HepG2 (cell line): Measurements from ENCODE around the gene STX10. TPM values are rescaled to one million over a fixed set of nuclear protein-coding genes. Genes with fewer than 3 reads are reported as not detected.
A peak's percentile ranks its signal among the peaks of the same experiment; 100 is the strongest.

Experiments used
- ATF1 ChIP-seq: IDR thresholded peaks from 2 replicates; pipeline ENCODE4 v1.6.1; 2016; ENCODE audit warnings: mild to moderate bottlenecking, control low read depth
- HNRNPH1 ChIP-seq: fragments of 200-400 bp; formaldehyde crosslinking; optimal IDR thresholded peaks from 2 replicates; pipeline ENCODE3; 2017; ENCODE audit warnings: mild to moderate bottlenecking, low read depth, low read length
- KLF9 ChIP-seq: IDR thresholded peaks from 2 replicates; pipeline ENCODE4 v1.6.1; 2016; ENCODE audit warnings: low read depth
- NCOA5 ChIP-seq: sonication (generic); formaldehyde crosslinking; IDR thresholded peaks from 2 replicates; pipeline ENCODE4 v1.4.0; 2020; ENCODE audit warnings: missing genetic modification reagents
- SP140L ChIP-seq: sonication (generic); formaldehyde crosslinking; IDR thresholded peaks from 2 replicates; pipeline ENCODE4 v1.4.0; 2020; ENCODE audit warnings: missing genetic modification reagents, borderline replicate concordance
- THAP11 ChIP-seq: IDR thresholded peaks from 2 replicates; pipeline ENCODE4 v1.6.1; 2016; ENCODE audit warnings: missing biosample characterization, missing genetic modification reagents
- ZGPAT ChIP-seq: IDR thresholded peaks from 2 replicates; pipeline ENCODE4 v1.6.1; 2016; ENCODE audit warnings: mild to moderate bottlenecking
- ZKSCAN8 ChIP-seq: IDR thresholded peaks from 2 replicates; pipeline ENCODE4 v1.6.1; 2016; ENCODE audit warnings: borderline replicate concordance, missing genetic modification reagents, missing compliant biosample characterization
- ZNF124 ChIP-seq: sonication (generic); formaldehyde crosslinking; IDR thresholded peaks from 2 replicates; pipeline ENCODE4 v1.4.0; 2020; ENCODE audit warnings: missing genetic modification reagents
- ZNF230 ChIP-seq: sonication (generic); formaldehyde crosslinking; IDR thresholded peaks from 2 replicates; pipeline ENCODE4 v1.4.0; 2020; ENCODE audit warnings: mild to moderate bottlenecking, missing genetic modification reagents
- ZNF274 ChIP-seq: sonication (generic); formaldehyde crosslinking; IDR thresholded peaks from 2 replicates; pipeline ENCODE4 v1.5.1; 2020; ENCODE audit warnings: mild to moderate bottlenecking, missing genetic modification reagents
- ZNF33A ChIP-seq: sonication (generic); formaldehyde crosslinking; IDR thresholded peaks from 2 replicates; pipeline ENCODE4 v1.5.1; 2020; ENCODE audit warnings: missing genetic modification reagents, mild to moderate bottlenecking, moderate library complexity, borderline replicate concordance
- ZNF609 ChIP-seq: sonication (generic); formaldehyde crosslinking; IDR thresholded peaks from 2 replicates; pipeline ENCODE4 v1.4.0; 2020; ENCODE audit warnings: mild to moderate bottlenecking, missing genetic modification reagents, borderline replicate concordance
- ZNF615 ChIP-seq: sonication (generic); formaldehyde crosslinking; IDR thresholded peaks from 2 replicates; pipeline ENCODE4 v1.5.0; 2020; ENCODE audit warnings: mild to moderate bottlenecking, missing genetic modification reagents, borderline replicate concordance
- ZNF703 ChIP-seq: sonication (generic); formaldehyde crosslinking; IDR thresholded peaks from 2 replicates; pipeline ENCODE4 v1.5.1; 2020; ENCODE audit warnings: missing genetic modification reagents, mild to moderate bottlenecking, moderate library complexity, borderline replicate concordance
- ZNF747 ChIP-seq: sonication (generic); formaldehyde crosslinking; IDR thresholded peaks from 2 replicates; pipeline ENCODE4 v1.8.1; 2023; ENCODE audit warnings: missing genetic modification reagents, mild to moderate bottlenecking, borderline replicate concordance
- polyA plus RNA-seq, 8 experiments: library from polyadenylated mRNA; depleted of rRNA in 3 of 8; stranded (reverse) in 7 of 8; unstranded in 1 of 8; fragments of >200 nt; fragmentation: Illumina TruSeq in 4 of 8; extraction: Trizol in 4 of 8; gene quantifications; 2 replicates each; pipeline versions ENCODE4 v1.2.1 to v1.2.3, GENCODE V29; 2011 to 2016; ENCODE audit warnings: low read depth in 4 of 8, missing spikeins in 1 of 8, mixed read lengths in 1 of 8; ENCODE audit not compliant: insufficient read depth in 1 of 8
- total RNA-seq, 5 experiments: library from RNA; depleted of rRNA; stranded (reverse); fragments of >200 nt; fragmentation: Illumina TruSeq; extraction: Trizol; gene quantifications; 2 replicates each; pipeline ENCODE4 v1.2.3, GENCODE V29; 2016; ENCODE audit warnings: low read depth in 1 of 5
- TF ChIP-seq, protein P1 (sequence below): sonication (generic); formaldehyde crosslinking; IDR thresholded peaks from 2 replicates; pipeline ENCODE4 v1.9.0; 2021; ENCODE audit warnings: missing genetic modification reagents, mild to moderate bottlenecking, borderline replicate concordance
- TF ChIP-seq, protein P2 (sequence below): sonication (generic); formaldehyde crosslinking; IDR thresholded peaks from 2 replicates; pipeline ENCODE4 v1.4.0; 2020; ENCODE audit warnings: mild to moderate bottlenecking, missing genetic modification reagents
- TF ChIP-seq, protein P3 (sequence below): IDR thresholded peaks from 2 replicates; pipeline ENCODE4 v1.6.1; 2016

The STX10 gene
- total and polyA plus RNA-seq, 2 of the 13 experiments (the other 11 are each of a cell fraction or from before 2014, with no cell fraction given), result 47.9 to 66.4 TPM

- TF ChIP-seq ZNF609 (CRISPR knock-in tag) (no peak; the same call in 1 of the 2 replicates), KLF9 (no peak), THAP11 (CRISPR knock-in tag) (peak; percentile 89), ZKSCAN8 (CRISPR knock-in tag) (no peak), HNRNPH1 (no peak), ZNF747 (0 out of 2 replicates have a peak, but pooled peaks have one; percentile 34), SP140L (CRISPR knock-in tag) (no peak; the same call in 1 of the 2 replicates), ZGPAT (CRISPR knock-in tag) (peak; percentile 85), NCOA5 (CRISPR knock-in tag) (no peak), ATF1 (CRISPR knock-in tag) (0 out of 2 replicates have a peak, but pooled peaks have one; percentile 33), ZNF124 (CRISPR knock-in tag) (no peak), ZNF33A (CRISPR knock-in tag) (peak; percentile 72; the same call in 1 of the 2 replicates), ZNF703 (no peak), ZNF274 (CRISPR knock-in tag) (0 out of 2 replicates have a peak, but pooled peaks have one; percentile 55), ZNF615 (no peak), ZNF230 (CRISPR knock-in tag) (no peak)
- TF ChIP-seq, protein P1, sequence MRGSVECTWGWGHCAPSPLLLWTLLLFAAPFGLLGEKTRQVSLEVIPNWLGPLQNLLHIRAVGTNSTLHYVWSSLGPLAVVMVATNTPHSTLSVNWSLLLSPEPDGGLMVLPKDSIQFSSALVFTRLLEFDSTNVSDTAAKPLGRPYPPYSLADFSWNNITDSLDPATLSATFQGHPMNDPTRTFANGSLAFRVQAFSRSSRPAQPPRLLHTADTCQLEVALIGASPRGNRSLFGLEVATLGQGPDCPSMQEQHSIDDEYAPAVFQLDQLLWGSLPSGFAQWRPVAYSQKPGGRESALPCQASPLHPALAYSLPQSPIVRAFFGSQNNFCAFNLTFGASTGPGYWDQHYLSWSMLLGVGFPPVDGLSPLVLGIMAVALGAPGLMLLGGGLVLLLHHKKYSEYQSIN (CRISPR knock-in tag), result no peak
- TF ChIP-seq, protein P2, sequence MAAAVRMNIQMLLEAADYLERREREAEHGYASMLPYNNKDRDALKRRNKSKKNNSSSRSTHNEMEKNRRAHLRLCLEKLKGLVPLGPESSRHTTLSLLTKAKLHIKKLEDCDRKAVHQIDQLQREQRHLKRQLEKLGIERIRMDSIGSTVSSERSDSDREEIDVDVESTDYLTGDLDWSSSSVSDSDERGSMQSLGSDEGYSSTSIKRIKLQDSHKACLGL (CRISPR knock-in tag), result peak; percentile 99; the same call in 1 of the 2 replicates
- TF ChIP-seq, protein P3, sequence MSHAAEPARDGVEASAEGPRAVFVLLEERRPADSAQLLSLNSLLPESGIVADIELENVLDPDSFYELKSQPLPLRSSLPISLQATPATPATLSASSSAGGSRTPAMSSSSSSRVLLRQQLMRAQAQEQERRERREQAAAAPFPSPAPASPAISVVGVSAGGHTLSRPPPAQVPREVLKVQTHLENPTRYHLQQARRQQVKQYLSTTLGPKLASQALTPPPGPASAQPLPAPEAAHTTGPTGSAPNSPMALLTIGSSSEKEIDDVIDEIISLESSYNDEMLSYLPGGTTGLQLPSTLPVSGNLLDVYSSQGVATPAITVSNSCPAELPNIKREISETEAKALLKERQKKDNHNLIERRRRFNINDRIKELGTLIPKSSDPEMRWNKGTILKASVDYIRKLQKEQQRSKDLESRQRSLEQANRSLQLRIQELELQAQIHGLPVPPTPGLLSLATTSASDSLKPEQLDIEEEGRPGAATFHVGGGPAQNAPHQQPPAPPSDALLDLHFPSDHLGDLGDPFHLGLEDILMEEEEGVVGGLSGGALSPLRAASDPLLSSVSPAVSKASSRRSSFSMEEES (CRISPR knock-in tag), result peak; percentile 75; the same call in 1 of the 2 replicates
These were observed 33.6 kb downstream of the STX10 start, which contains the start of gene TRMT1 (continued) for GRCh38 chr19:13116282-13117175.
